Endothelial cell of umbilical vein (primary cell): ENCODE data around the gene LTBP1. TPM values are rescaled to one million over a fixed set of nuclear protein-coding genes. Genes with fewer than 3 reads are reported as not detected.

Experiments used
- BruUV-seq: library from RNA; stranded (reverse); fragments of 400-500 nt; replicated peaks from 2 replicates; lab custom pipeline; 2021; lab: Mats Ljungman, UMichigan
- CTCF ChIA-PET: fragments of 300-600, 350-600 bp; sonication (Branson Sonifier 250); formaldehyde crosslinking; loops from one replicate; lab custom pipeline; 2021; ENCODE audit warnings: antibody characterized with exemption, inconsistent platforms; lab: Charles Lee
- POLR2A ChIA-PET: fragments of 300-600, 350-600 bp; sonication (Branson Sonifier 250); formaldehyde crosslinking; loops from one replicate; lab custom pipeline; 2021; ENCODE audit warnings: antibody characterized with exemption, inconsistent platforms; lab: Charles Lee
- DNase-seq: peaks from one replicate; pipeline ENCODE4 v3.0.0-alpha.2; 2011; ENCODE audit warnings: low read depth, low spot score
- FAIRE-seq: peaks from 2 replicates; lab custom pipeline; 2011; peaks lifted over from hg19 to GRCh38; lab: Jason Lieb, UNC
- H2AFZ ChIP-seq: 2 replicates; pipeline ENCODE4 v1.6.0; 2012; ENCODE audit warnings: low read depth, low read length, control low read depth, inconsistent platforms
- H3K27ac ChIP-seq: 2 replicates; pipeline ENCODE4 v1.5.1; 2011; ENCODE audit warnings: low read depth, mild to moderate bottlenecking, control low read depth, low read length, moderate library complexity; ENCODE audit not compliant: insufficient read depth
- H3K27me3 ChIP-seq, 2 experiments: 2 replicates each; pipeline versions ENCODE4 v1.6.0 to v1.6.1; 2011; ENCODE audit warnings: low read length in 2 of 2, mixed read lengths in 1 of 2; ENCODE audit not compliant: control insufficient read depth in 2 of 2, insufficient read depth in 2 of 2
- H3K36me3 ChIP-seq, 2 experiments: 2 replicates in 1 of 2; 3 replicates in 1 of 2; pipeline ENCODE4 v1.5.1; 2011; ENCODE audit warnings: low read length in 2 of 2, mild to moderate bottlenecking in 1 of 2, moderate library complexity in 1 of 2; ENCODE audit not compliant: control insufficient read depth in 2 of 2, insufficient read depth in 2 of 2; ENCODE audit errors: extremely low read depth in 1 of 2
- H3K4me1 ChIP-seq: 3 replicates; pipeline ENCODE4 v1.5.1; 2011; ENCODE audit warnings: mild to moderate bottlenecking, low read length; ENCODE audit not compliant: control insufficient read depth, insufficient read depth; ENCODE audit errors: extremely low read depth
- H3K4me2 ChIP-seq: 2 replicates; pipeline ENCODE4 v1.6.1; 2011; ENCODE audit warnings: low read length, control low read depth, mixed read lengths; ENCODE audit not compliant: insufficient read depth
- H3K4me3 ChIP-seq, 3 experiments: fragments of 200-600 bp in 1 of 3; sonication (generic), shearing (Covaris generic) in 1 of 3; replicated peaks in 1 of 3; 2 replicates each; pipeline ENCODE4 v1.5.1; 2011 to 2016; ENCODE audit warnings: control low read depth in 3 of 3, low read length in 3 of 3, mild to moderate bottlenecking in 2 of 3, inconsistent platforms in 1 of 3, low read depth in 1 of 3, moderate library complexity in 1 of 3; ENCODE audit not compliant: insufficient read depth in 1 of 3
- H3K79me2 ChIP-seq: 2 replicates; pipeline ENCODE4 v1.6.0; 2012; ENCODE audit warnings: low read length, inconsistent platforms; ENCODE audit not compliant: control insufficient read depth, insufficient read depth
- H3K9ac ChIP-seq: replicated peaks from 2 replicates; pipeline ENCODE3; 2011; ENCODE audit warnings: low read length, control low read depth; ENCODE audit not compliant: insufficient read depth; ENCODE audit errors: extremely low read depth
- H3K9me1 ChIP-seq: replicated peaks from 3 replicates; pipeline ENCODE4 v1.6.0; 2011; ENCODE audit warnings: mild to moderate bottlenecking, low read length; ENCODE audit not compliant: control insufficient read depth, insufficient read depth; ENCODE audit errors: extremely low read depth
- H3K9me3 ChIP-seq: replicated peaks from 2 replicates; pipeline ENCODE4 v1.5.1; 2012; ENCODE audit warnings: low read length, inconsistent platforms; ENCODE audit not compliant: control insufficient read depth, insufficient read depth
- H4K20me1 ChIP-seq: replicated peaks from 2 replicates; pipeline ENCODE3; 2011; ENCODE audit warnings: mild to moderate bottlenecking, low read length; ENCODE audit not compliant: control insufficient read depth, insufficient read depth; ENCODE audit errors: extremely low read depth
- EZH2 ChIP-seq: IDR thresholded peaks from 2 replicates; pipeline ENCODE4 v1.6.1; 2012; ENCODE audit warnings: borderline replicate concordance, low read depth, mild to moderate bottlenecking, moderate library complexity, low read length, inconsistent platforms; ENCODE audit not compliant: severe bottlenecking
- FOS ChIP-seq: IDR thresholded peaks from 2 replicates; pipeline ENCODE4 v1.6.1; 2011; ENCODE audit warnings: mild to moderate bottlenecking, low read length, moderate library complexity, borderline replicate concordance; ENCODE audit not compliant: insufficient read depth
- GATA2 ChIP-seq: IDR thresholded peaks from 2 replicates; pipeline ENCODE4 v1.7.0; 2011; ENCODE audit warnings: low read depth, mild to moderate bottlenecking, moderate library complexity, mixed read lengths, low read length; ENCODE audit not compliant: insufficient read length, insufficient read depth
- JUN ChIP-seq: IDR thresholded peaks from 2 replicates; pipeline ENCODE4 v1.6.1; 2011; ENCODE audit warnings: borderline replicate concordance, low read depth; ENCODE audit not compliant: insufficient read length, insufficient read depth
- MYC ChIP-seq: IDR thresholded peaks from one replicate; pipeline ENCODE4 v1.6.1; 2011; ENCODE audit warnings: mild to moderate bottlenecking, low read depth, low read length
- POLR2A ChIP-seq: IDR thresholded peaks from 2 replicates; pipeline ENCODE4 v1.6.1; 2012; ENCODE audit warnings: low read depth, mild to moderate bottlenecking, control low read depth, low read length
- POLR2AphosphoS5 ChIP-seq: IDR thresholded peaks from 2 replicates; pipeline ENCODE4 v1.6.1; 2012; ENCODE audit warnings: low read depth, mild to moderate bottlenecking, control low read depth, low read length, moderate library complexity; ENCODE audit not compliant: insufficient read depth
- dilution Hi-C: fragments of 300-500 bp; cut with MboI; formaldehyde crosslinking; loops from one replicate; pipeline ENCODE4 v1.15.0; 2019; ENCODE audit warnings: low sequenced_read_pairs; ENCODE audit not compliant: extremely low pct_ligation_motif_present
- intact Hi-C: fragments of 100-400 bp; cut with micrococcal nuclease; formaldehyde crosslinking; loops from one replicate; pipeline ENCODE4 v1.10.0; 2022
- polyA plus RNA-seq, 4 experiments: library from polyadenylated mRNA; depleted of rRNA in 3 of 4; stranded (reverse) in 3 of 4; unstranded in 1 of 4; fragments of >200 nt; gene quantifications; 2 replicates each; pipeline versions ENCODE4 v1.2.1 to v1.2.3, GENCODE V29; 2011 to 2012; ENCODE audit warnings: missing spikeins in 1 of 4
- total RNA-seq: library from RNA; stranded (reverse); gene quantifications from 2 replicates; pipeline ENCODE4 v1.2.3, GENCODE V29; 2021
- TF ChIP-seq, protein P1 (sequence below): IDR thresholded peaks from 2 replicates; pipeline ENCODE4 v1.6.1; 2011; ENCODE audit not compliant: insufficient read depth, insufficient read length
- TF ChIP-seq, protein P2 (sequence below), 2 donors: IDR thresholded peaks; 1 replicate in 1 of 2; 2 replicates in 1 of 2; pipeline ENCODE4 v1.5.1; 2011; ENCODE audit warnings: low read length in 2 of 2, mild to moderate bottlenecking in 2 of 2, moderate library complexity in 2 of 2, control low read depth in 1 of 2, inconsistent platforms in 1 of 2, low read depth in 1 of 2; ENCODE audit not compliant: insufficient read depth in 1 of 2; ENCODE audit errors: extremely low read depth in 1 of 2

Gene LTBP1
- total and polyA plus RNA-seq, 2 donors (not counting 3 experiments of a cell fraction or from before 2014, with no cell fraction given) = 57.4 to 68.2 TPM

- DNase-seq (no peak), FAIRE-seq (no peak)
- Histone ChIP-seq H3K79me2 (no peaks in the 10 kb centered on the region), H3K9ac (no peak overlapping the region), H3K27me3 (no peaks in the 10 kb centered on the region), H3K9me1 (no peaks in the 10 kb centered on the region), H3K4me1 (peaks cover 18% of the 10 kb centered on the region), H4K20me1 (no peaks in the 10 kb centered on the region), H3K4me3 (no peak overlapping the region), H3K27ac (no peak overlapping the region), H3K36me3 (peaks cover 2 to 3% of the 10 kb centered on the region in 2 experiments), H2AFZ (no peak overlapping the region), H3K4me2 (no peak overlapping the region), H3K9me3 (no peaks in the 10 kb centered on the region)
- TF ChIP-seq, protein P1, sequence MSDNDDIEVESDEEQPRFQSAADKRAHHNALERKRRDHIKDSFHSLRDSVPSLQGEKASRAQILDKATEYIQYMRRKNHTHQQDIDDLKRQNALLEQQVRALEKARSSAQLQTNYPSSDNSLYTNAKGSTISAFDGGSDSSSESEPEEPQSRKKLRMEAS = no peak
- TF ChIP-seq, protein P2, sequence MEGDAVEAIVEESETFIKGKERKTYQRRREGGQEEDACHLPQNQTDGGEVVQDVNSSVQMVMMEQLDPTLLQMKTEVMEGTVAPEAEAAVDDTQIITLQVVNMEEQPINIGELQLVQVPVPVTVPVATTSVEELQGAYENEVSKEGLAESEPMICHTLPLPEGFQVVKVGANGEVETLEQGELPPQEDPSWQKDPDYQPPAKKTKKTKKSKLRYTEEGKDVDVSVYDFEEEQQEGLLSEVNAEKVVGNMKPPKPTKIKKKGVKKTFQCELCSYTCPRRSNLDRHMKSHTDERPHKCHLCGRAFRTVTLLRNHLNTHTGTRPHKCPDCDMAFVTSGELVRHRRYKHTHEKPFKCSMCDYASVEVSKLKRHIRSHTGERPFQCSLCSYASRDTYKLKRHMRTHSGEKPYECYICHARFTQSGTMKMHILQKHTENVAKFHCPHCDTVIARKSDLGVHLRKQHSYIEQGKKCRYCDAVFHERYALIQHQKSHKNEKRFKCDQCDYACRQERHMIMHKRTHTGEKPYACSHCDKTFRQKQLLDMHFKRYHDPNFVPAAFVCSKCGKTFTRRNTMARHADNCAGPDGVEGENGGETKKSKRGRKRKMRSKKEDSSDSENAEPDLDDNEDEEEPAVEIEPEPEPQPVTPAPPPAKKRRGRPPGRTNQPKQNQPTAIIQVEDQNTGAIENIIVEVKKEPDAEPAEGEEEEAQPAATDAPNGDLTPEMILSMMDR (IDR thresholded peaks at IDR 0.05; ENCODE audit: extremely low read depth in 1 of 2, insufficient read depth in 1 of 2, low read depth in 1 of 2, low read length in 2 of 2) = no peak
- no peak for TF ChIP-seq MYC
- ChIA-PET POLR2A (no interaction called here), CTCF (interaction anchor here (0.8 kb wide), 1 partner anchor 10 kb away, joined by 3 read pairs; no protein-coding TSS in a partner anchor)
- dilution Hi-C loops = no loop called here
- intact Hi-C loops = no loop called here
- BruUV-seq = no TSS peak
Observed at GRCh38 chr2:33221046-33221784, 274.5 kb downstream of the LTBP1 start.

DNA sequence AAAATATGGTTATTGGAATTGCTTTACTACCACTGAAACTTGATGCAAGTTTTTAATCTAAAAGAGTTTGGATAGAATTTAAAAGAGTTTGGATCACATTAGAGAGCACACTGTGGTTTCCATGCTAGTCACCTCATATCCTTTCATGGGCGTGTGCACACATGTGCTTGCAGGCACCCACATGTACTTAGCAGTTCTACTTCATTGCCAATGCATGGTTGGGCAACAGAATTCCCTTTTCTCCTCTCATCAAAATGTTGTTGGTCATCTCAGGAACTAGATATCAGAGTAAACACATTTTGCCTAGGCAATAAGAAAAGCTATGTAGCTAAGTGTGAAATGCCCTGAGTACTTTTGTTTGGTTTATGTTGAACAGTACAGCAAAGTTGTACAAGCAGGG, 275.6 kb downstream of the LTBP1 start:
- Histone ChIP-seq H3K27ac (no peak overlapping the region), H3K9me3 (no peaks in the 10 kb centered on the region), H3K9me1 (no peaks in the 10 kb centered on the region), H3K4me2 (no peak overlapping the region), H2AFZ (no peak overlapping the region), H3K4me3 (no peak overlapping the region), H3K4me1 (peaks cover 18% of the 10 kb centered on the region), H3K9ac (no peak overlapping the region), H3K36me3 (peaks cover 2 to 3% of the 10 kb centered on the region in 2 experiments), H3K27me3 (no peaks in the 10 kb centered on the region), H4K20me1 (no peaks in the 10 kb centered on the region), H3K79me2 (no peaks in the 10 kb centered on the region)
- intact Hi-C loops (no loop called here), dilution Hi-C loops (no loop called here)
- BruUV-seq = no TSS peak
- DNase-seq = no peak
- no peak for TF ChIP-seq GATA2
- TF ChIP-seq FOS = no peak
- no peak for TF ChIP-seq POLR2A
- TF ChIP-seq, protein P1 = no peak
- TF ChIP-seq, protein P2 (IDR thresholded peaks at IDR 0.05; ENCODE audit: extremely low read depth in 1 of 2, insufficient read depth in 1 of 2, low read depth in 1 of 2, low read length in 2 of 2) = no peak
- TF ChIP-seq MYC = no peak
- no peak for TF ChIP-seq EZH2
- TF ChIP-seq JUN = no peak
- no peak for TF ChIP-seq POLR2AphosphoS5
- FAIRE-seq = no peak
- CTCF ChIA-PET = no interaction called here
- POLR2A ChIA-PET = no interaction called here
